HG03439 (cell line): ENCODE results near the gene NAALADL2.
"Not testable (repeated sequence)": the region's sequence is repeated elsewhere in the genome, so short reads cannot be mapped to it uniquely, and the experiment has no call there.

Experiments
- ATAC-seq: cut with Tn5 transposase; IDR thresholded peaks from one replicate; pipeline ENCODE4 v1.9.1; 2021; ENCODE audit warnings: mild to moderate bottlenecking, moderate library complexity; ENCODE audit not compliant: unreplicated experiment

Gene NAALADL2

DNA sequence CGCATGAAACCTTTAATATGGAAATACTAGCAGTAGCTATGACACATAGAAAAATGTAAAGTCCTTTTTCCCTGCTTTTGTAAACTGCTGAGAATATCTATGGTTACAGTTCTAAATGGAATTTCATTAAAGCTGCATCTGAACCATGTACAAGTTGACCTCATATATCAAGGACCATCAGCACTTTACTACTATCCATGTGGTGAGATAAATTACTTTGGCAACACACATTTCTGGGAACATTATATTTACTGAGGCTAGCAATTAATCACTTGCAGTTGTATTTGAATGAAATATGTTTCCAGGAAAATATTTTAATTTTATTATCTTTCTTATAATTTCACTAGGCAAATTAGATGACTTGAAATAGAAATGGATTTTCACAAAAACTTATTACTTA, 545.5 kb downstream of the NAALADL2 start:
- no peak for ATAC-seq

DNA sequence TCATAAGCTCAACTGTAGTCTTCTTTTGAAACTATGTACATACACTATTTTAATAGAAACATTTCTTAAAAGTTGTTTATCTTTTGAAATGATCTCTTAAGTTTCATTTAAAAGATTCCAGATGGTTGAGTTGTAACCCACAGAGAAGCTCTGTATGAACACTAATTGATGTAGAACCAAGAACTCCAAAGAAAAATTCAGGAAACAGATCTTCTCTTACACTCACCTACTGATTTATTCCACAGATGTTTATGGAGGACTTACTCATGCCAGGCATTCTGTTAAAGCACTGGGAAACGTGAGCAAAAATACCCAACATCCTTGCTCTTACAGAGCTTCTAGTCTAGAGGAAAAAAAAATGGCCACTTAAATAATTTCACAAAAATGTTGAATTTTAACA, 551.1 kb downstream of the NAALADL2 start:
- no peak for ATAC-seq

DNA sequence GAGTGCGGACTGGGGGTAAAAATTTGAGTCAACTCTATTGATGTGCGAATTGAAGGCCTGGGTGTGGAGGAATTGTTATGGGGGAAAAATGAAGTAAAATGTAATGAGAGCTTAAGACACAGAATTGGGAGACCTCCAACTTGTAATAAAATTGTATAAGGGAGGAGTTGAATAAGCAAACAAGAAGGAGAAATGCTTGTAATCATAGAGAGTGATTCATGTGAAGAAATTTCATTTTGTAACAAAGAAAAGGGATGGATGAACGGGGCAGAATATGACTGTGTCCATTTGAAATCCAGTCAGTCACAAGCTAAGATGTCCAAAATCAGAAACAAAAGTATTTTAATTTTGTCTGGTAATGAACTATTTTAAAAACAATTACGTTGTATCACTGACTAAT, 552.3 kb downstream of the NAALADL2 start:
- no peak for ATAC-seq

DNA sequence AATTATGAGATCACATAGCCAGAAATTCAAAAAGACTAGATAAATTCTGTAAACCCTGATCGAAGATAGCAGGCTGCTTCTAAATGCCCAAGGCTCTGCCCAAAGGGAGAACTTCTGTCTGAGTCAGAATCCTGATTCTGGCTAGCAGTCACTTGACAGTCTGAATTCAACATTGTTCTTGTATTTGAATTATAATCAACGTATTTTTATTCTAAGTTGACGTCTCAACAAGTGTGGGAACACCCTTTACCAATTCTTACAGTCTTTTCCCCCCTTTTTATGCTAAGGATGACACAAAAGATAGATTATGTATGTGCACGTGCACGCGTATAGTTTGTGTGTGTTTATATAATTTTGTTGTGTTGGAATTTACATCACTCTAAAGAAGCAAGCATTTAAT, 552.8 kb downstream of the NAALADL2 start:
- no peak for ATAC-seq

DNA sequence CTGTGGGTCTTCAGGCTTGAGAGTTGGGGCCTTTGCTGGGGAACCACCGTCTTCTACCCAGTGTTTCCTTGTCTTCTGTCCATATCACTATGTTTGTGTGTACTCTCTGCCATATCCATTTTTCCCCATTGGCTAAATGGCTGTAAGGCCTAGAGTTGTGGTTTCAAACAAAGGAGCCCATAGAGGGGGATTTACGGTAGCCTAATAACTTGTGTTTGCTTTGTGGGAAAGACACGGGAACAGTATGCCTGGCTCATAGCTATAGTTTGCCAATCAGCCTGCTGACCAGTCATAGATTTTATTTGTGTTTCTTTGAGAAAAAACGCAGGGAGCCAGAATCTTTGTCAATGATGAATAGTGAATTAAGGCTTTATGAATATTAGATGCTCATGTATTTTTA, 554.8 kb downstream of the NAALADL2 start:
- ATAC-seq = no peak

DNA sequence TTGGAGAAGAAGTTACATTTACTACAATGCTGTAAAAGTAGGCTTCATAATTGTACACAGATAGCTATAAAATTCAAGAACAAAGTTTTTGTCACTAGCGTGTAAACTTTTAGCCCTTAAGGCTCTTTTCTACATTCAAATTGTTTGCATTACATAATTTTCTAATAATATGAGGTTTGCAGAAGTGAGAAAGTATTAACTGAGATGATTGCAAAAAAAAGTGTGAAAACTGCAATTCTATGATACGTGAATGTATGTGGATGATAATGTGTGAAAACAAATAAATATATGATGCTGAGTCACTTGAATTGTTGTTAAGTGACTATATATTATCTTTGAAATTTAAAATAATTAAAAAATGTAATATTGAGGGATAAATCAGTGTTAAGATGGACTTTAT, 557.5 kb downstream of the NAALADL2 start:
- ATAC-seq = no peak

DNA sequence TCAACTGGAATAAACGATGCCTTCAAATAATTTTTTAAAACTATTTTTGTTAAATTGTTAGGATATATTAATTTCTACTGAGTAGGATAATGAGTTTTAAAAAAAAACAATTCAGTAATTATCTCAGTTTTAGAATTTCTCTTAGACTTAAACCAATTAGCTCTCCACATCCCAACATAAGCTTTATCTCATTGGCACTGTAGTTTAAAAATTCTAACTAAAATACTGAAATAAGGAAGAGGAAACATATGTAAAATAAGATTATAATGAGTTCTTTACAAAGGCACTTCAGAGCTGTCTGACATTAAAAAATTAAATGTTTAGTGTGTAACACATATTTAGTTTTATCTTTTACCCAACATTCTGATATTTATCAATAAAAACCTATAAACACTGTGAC, 558.3 kb downstream of the NAALADL2 start:
- no peak for ATAC-seq

DNA sequence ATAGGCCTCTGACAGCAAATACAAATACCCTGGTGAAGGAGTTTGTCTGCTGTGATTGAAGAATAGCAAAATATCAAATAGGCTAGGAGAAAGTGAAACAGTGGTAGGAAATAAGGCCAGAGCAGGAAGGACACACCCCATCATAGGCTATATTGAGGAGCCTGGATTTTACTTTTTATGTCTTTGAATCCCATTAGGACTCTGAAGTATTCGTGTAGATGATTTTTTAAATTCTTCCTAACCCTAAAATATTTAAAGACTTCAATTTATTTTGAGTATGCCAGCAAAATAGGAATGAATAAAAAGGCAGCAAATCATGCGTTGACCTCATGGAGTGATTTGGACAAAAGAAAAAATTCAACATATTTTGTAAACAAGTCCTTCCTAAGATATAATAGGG, 562.8 kb downstream of the NAALADL2 start:
- no peak for ATAC-seq

DNA sequence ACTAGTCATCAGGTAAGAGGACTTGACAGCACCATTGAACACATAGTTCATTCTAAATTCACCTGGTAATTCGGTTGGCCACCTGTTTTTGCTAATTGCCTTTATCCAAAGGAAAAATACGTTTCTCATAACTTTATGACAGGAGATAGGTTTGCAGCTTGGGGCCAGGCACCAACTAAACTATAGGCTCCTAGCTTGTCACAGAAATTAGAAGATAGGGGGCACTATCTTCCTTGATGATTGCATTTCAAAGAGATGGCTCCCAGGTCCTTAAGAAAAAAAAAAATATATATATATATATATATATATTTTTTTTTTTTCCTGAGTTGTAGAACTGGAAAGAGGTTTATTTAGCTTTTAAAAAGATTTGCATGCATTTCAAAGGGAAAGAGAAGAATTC, 563.6 kb downstream of the NAALADL2 start:
- ATAC-seq = no peak

DNA sequence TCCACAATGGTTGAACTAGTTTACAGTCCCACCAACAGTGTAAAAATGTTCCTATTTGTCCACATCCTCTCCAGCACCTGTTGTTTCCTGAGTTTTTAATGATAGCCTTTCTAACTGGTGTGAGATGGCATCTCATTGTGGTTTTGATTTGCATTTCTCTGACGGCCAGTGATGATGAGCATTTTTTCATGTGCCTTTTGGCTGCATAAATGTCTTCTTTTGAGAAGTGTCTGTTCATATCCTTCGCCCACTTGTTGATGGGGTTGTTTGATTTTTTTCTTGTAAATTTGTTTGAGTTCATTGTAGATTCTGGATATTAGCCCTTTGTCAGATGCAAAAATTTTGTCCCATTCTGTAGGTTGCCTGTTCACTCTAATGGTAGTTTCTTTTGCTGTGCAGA, 564.7 kb downstream of the NAALADL2 start:
- not testable (repeated sequence) for ATAC-seq

DNA sequence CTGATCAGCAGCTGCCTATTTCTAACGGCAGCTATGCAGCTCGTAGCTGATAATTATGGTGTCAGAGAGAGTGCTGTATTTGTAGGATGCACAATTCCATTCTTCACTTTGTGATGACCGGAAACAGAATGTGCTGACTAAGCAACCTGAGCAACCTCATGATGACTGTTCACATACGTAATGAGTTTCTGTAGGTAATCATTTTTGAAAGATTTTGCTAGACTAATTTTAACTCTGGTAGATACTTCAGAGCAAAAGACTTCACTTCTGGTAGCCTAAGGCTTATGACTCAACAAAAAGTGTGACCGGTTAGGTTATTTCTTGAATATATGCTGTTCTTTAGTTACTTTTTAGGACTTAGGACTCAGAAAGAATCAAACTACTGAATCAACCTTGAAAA, 567.7 kb downstream of the NAALADL2 start:
- ATAC-seq = no peak

DNA sequence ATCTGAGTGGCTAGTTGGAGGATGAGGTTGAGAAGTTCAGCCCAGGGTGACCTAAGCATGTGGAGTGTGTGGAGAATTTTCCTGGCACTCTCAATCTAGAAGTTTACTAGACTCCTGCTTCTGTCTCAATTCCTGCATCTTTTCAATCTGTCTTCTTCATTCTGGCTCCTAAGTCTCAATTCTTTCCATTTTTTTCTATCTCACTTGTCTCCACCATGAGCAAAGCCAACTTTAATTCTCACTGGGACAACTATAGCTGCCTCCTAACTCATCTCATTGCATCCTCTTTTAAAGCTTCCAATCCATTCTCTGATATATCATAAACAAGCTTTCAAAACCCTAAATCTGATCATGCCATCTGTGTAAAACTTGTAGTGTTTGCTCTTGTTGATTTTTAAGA, 569.3 kb downstream of the NAALADL2 start:
- no peak for ATAC-seq

DNA sequence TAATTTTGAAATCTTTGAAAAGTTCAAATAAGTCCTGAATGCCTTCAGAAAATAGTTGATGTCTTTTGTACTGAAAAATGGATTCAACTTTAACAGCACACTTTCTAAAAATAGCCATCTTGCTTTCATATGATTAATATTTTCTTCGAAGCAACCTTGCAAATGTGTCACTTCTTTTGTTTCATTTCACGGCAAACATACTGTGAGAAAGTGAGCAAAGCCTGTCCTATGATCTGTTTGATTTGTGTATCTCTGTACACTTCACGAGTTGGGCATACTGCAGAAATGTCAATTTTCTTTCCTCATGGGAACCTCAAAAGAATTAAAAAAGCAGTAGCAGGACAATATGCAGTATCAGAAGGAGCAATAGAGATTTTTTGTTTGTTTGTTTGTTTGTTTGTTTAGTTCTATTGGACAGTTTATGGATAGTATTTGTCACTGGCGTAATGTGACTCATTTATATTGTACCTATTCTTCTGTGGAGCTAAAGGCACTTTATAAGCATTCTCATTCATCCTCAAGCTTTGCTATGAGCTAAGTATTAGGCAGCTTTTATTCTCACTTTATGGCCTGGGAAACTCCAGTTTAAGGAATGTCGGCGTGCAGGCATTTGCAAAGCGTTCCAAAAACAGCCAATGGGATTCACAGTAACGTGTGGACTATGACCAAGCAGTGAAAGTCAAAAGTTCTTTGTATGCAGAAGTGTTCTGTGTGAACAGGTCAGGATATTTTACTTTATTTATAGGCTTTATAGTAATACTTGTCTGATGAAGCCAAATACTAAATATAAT, 572.0 kb downstream of the NAALADL2 start:
- no peak for ATAC-seq

DNA sequence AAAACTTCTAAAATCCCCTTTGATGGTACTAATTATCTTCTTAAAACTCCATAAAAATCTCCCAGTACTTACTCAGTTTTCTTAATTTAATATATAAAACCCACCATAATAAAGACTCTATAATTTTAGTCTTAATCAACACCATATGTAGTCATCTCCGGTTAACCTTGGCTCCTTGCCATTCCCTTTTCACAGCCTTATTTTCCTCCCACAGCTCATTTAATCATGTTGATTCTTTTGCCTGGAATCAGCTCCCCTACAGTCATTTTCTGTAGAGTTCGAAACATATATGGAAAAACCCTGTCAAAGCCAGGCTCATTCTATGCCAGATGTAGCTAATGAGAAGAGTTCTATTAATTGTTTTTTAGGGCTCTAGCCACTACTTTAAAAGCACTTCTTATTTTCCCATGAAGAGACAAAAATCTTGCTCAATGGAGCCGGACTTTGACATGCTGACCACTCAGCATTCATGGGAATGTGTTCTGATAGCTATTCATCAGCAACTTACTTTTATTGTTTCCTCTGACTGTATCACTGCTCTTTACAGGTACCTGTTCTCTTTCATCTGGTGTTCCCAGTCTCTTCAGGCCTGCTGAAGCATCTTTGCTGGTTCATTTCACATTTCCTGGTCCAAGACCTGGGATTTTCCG, 573.4 kb downstream of the NAALADL2 start:
- no peak for ATAC-seq

DNA sequence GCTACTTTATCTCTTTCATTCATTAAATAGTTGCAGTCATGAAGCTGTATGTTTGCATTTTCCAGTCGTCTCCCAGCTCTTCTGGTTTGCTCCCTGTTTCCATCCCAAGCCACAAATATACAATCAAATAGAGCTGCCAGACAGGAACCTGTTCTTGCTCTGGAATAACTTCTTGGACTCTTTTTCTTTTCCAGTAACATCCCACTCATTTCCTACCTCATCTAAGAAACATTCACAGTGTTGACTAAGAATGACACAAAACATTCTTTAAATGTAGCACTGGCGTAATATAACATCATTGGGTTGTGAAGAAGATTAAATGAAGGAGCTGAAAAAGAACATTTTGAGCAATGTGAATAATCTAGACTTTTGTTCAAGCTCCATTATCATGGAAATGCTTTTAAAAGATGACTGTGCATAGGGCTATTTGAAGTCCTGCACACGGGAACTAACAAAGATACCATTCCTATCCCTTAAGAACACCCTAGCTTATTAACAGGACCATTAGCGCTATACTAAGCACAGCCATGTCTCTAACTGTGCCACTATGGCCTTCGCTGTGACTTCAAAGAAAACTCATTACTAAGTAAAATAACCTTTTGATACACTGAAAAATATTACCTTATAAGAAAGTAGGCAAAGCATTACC, 574.0 kb downstream of the NAALADL2 start:
- ATAC-seq = no peak

DNA sequence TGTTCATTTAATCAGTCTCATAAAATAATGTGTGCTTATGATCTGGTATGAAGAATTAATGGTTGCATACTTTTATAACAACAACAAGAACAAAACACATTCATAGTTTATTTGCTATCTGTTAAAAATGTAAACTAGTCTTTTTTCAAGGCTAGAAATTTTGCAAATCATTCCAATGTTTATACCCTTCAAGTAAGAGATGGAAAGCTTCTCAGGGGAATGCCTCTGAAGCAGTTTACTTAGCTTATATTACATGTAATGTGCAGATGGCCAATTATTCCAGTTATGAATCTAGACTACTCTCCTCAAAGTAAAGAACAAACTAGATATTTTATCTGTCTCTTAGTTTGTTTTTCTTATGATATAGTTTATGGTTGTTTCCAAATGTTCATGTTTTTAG, 575.4 kb downstream of the NAALADL2 start:
- no peak for ATAC-seq

DNA sequence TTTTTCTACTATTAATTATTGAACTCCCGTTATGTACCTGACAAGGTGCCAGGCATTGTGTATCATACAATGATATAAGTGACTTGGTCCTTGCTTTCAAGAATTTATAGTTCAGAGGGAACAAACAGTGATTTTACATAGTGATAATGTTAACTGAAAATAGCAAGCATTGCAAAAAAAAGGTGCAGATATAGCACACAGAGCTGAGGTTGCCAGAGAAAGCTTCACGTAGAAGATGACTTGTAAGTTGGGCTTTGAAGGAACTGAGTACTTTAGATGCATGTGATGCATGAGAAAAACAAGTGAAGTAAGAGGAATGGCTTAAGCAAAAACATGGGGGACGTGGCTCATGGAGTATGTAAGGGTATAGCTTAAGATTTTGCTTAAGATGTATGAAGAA, 584.5 kb downstream of the NAALADL2 start:
- ATAC-seq = no peak

DNA sequence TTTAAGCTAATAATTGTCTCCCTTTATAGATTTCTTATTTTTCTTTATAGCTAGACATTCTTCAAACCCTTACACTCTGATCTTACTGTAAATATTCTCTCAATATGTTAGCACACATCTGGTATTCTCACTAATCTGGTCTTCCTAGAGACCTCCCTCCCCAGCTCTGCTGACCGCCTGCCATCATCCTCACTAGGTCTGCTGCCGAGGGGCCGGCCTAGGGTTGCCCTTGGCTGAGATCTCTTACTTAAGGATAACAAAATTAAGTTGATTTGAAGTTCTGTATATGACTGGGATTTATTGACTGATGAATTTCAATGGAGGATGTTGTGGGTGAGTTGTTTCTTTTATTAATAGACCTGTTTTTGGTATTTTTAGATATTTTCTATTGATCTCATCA, 586.6 kb downstream of the NAALADL2 start:
- ATAC-seq = no peak

DNA sequence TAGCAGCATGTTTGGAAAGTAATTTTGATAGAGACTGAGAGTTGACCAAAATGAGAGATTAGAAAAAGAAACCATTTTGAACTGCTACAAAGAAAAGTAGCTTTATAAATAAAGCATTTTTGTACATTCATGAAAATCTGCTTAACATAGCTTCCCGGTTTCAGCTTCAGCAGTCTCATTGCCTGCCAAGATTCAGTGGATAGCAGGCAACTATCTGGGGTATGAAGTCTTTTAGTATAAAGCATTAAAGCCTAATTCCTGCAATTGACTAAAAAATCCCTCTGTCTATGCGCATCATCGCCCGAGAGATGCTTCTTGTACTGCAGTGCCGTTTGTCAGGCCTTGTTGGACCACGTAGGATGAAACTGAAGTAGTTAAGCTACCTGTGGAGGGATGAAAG, 588.4 kb downstream of the NAALADL2 start:
- ATAC-seq = no peak

DNA sequence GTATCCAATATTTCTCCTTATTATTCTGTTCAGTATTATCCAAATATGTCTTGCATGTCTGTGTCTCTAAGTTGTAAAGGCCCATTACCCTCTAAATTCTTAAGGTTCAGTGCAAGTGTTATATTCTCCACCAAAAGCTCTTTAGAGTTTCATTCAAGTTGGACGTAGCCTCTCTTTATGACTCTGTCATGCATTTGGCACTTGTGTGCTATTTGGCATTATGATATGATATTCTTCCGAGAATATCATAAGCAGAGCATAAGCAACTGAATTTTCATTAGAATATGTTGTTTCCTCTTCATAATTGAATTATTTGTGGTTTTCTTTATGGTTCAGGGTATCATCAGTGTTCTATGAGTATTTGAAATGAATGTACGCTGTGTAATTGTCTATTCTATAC, 594.2 kb downstream of the NAALADL2 start:
- ATAC-seq = no peak

DNA sequence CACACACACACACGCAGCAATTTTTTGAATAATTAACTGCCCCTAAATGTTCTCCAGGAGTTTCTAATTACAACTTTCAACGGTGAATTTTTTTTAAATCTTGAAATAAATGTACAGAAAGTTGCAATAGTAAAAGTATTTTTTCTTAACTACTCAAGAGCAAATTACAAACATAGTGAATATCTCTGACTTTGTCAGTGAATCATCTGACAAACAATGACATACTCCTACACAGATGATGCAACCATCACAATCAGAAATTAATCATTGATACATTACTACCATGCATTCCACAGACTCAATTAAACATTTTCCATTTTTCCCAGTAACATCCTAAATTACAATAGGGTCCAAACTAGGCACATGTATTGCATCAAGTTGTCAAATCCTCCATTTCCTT, 597.3 kb downstream of the NAALADL2 start:
- ATAC-seq = no peak

DNA sequence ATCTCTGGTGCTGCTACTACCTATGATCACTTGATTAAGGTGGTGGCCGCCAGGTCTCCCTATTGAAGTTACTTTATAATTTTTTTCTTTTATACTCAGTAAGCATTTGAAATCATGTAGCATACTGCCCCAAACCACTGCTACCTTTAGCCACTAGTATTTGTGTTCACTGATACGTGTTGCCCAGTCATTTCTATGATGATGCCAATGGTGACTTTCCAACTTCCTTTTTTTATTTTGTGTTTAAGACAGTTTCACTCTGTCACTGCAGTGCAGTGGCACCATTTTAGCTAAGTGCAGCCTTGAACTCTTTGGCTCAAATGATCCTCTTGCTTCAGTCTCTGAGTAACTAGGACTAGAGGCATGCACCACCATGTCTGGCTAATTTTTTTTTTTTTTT, 598.2 kb downstream of the NAALADL2 start:
- no peak for ATAC-seq
